HG03520 (cell line): ENCODE data around the gene MERTK.
"Not testable (repeated sequence)": the region's sequence is repeated elsewhere in the genome, so short reads cannot be mapped to it uniquely, and the experiment has no call there.

Experiments
- ATAC-seq: cut with Tn5 transposase; IDR thresholded peaks from one replicate; pipeline ENCODE4 v1.9.1; 2021; ENCODE audit warnings: mild to moderate bottlenecking, moderate library complexity; ENCODE audit not compliant: unreplicated experiment

MERTK gene

GRCh38 chr2:111945444-111946293, 47.3 kb downstream of the MERTK start:
- no peak for ATAC-seq

DNA sequence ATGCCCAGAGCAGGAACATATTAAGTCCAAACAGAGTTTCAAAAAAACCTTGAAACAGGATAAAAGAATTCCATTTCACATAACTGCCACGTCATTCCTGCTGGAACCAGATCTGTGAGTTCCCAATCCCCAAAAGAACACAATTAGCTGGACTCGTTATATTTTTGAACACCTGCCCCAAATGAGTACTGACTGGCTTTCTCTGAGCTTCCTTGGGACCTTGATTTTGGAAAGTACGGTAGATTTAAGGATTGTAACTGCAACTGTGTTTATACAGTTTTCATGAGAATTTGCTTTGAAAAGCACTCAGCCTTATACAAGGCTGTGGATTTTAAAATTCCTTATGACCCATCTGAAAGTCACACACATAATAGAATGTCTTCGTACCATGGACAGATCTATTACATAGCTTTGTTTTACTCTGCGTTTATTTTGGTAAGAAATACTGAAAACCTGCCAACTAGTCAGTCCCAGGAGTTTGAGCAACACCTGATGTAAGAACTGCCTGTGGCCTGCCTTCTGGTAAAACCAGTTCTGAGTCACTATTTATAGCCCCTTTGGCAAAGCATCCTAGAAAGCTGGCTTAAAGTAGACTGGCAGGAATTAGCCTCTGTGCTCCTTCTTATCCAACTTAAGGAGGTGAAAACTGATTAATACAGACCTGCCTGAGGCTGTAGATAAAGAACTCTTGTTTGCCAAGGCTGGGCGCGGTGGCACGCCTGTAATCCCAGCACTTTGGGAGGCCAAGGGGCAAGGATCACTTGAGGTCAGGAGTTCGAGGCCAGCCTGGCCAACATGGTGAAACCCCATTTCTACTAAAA, 48.1 kb downstream of the MERTK start:
- ATAC-seq, result no peak

DNA sequence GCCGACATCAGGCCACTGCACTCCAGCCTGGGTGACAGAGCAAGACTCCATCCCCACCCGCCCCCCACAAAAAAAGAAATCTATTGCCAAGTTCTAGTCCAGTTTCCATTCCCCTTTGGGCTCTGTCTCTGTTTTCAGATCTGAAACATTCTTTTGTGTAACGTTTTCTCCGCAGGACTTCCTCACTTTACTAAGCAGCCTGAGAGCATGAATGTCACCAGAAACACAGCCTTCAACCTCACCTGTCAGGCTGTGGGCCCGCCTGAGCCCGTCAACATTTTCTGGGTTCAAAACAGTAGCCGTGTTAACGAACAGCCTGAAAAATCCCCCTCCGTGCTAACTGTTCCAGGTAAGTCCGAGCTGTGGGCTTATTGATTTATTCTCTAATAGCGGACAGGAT, 48.8 kb downstream of the MERTK start:
- ATAC-seq, result no peak

DNA sequence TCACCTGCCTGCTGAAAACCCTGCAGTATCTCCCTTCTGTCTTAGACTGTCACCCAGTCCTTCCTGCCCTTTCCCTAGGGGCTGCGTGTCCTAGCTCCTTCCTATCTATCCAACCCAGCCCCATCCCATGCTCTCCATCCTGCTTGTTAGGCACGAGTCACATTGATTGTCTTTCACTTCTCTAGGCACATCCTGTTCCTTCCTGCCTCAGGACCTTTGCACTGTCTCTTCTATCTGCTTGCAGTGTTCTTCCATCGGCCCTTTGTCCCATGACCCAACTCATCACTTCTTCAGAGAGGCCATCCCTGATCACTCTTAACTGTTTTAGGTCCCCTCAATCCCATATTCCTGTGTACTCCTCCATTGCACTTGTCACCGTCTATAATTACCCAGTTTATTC, 50.4 kb downstream of the MERTK start:
- ATAC-seq, result no peak

GRCh38 chr2:111950236-111950635, 51.8 kb downstream of the MERTK start:
- ATAC-seq, result no peak

DNA sequence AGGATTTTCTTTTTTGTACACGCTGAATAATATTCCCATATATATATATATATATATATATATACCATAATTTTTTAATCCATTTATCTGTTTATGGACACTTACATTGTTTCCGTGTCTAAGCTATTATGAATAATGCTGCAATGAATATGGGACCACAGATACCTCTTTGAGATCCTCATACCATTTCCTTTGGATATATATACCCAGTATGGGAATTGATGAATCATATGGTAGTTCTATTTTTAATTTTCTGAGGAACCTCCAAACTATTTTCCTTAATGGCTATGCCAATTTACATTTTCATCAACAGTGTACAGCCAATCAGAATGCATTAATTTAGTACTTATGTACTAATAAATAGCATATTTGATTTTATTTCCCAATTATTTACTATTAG, 53.1 kb downstream of the MERTK start:
- no peak for ATAC-seq

DNA sequence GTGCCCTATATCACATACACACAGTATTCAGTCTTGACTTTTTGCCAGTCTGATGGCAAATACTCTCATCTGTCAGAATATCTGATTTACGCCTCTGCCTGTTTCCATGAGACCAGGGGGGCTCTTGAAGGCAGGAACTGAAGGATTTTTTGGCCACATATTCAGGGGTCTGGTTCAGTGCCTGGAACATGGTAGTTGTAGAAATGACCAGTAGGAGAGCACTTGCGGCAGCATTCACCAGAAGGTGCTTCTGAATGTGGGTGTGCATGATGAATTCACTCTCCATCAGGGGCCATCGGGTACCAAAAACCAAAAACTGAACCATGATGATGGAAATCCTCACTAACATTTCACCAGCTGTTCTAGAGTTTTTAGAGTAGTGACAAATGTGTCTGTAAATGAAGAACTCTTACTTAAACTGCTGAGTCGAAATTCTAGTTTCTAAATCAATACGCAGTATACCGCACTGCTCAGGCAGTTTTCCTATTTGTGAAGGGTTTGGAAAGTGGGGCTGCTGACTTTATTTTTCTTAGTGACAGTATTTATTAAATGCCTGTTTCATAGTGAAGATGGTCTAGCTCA, 54.6 kb downstream of the MERTK start:
- ATAC-seq, result no peak

GRCh38 chr2:111954602-111955332, 56.4 kb downstream of the MERTK start:
- ATAC-seq, result no peak

DNA sequence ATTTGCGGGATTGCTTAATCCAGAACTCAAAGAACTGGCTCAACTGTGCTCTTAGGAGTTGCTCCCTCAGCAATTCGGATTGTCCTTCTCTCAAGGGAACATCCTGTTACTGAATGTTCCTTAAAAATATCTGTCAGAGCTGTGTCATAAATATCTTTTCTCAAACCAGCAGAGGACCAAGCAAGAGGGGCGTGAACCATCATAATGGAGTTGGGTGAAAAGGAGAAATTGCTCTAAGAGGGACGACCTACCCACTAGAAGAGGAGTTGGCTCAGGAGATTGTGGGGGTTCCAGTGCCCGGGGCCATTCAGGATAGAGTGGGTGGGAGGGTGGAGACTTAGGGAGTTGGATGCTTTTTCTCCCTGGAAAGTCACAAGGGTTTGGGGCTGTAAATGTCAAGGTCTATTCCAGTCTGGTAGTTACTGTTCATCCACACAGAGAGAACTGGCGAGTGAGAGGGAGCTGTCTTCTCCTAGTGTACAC, 59.5 kb downstream of the MERTK start:
- ATAC-seq, result no peak

- no peak for ATAC-seq
Measured at GRCh38 chr2:111958901-111959300, 60.5 kb downstream of the MERTK start.

GRCh38 chr2:111961663-111962062, 63.3 kb downstream of the MERTK start:
- ATAC-seq, result no peak

DNA sequence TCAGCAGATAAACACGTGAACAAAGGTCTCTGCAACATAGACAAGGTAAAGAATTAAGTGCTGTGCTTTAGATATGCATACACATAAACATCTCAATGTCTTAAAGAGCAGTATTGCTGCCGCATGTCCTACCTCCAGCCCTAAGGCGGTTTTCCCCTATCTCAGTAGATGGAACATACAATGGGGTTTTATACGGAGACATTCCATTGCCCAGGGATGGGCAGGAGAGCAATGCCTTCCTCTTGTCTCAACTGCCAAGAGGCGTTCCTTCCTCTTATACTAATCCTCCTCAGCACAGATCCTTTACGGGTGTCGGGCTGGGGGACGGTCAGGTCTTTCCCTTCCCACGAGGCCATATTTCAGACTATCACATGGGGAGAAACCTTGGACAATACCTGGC, 64.7 kb downstream of the MERTK start:
- not testable (repeated sequence) for ATAC-seq

DNA sequence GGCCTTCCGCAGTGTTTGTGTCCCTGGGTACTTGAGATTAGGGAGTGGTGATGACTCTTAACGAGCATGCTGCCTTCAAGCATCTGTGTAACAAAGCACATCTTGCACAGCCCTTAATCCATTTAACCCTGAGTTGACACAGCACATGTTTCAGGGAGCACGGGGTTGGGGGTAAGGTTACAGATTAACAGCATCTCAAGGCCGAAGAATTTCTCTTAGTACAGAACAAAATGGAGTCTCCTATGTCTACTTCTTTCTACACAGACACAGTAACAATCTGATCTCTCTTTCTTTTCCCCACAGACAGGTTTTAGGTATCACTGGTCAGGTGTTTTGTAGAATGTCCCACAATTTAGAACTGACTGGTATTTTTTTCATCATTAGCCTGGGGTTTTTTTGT, 65.1 kb downstream of the MERTK start:
- ATAC-seq, result not testable (repeated sequence)

DNA sequence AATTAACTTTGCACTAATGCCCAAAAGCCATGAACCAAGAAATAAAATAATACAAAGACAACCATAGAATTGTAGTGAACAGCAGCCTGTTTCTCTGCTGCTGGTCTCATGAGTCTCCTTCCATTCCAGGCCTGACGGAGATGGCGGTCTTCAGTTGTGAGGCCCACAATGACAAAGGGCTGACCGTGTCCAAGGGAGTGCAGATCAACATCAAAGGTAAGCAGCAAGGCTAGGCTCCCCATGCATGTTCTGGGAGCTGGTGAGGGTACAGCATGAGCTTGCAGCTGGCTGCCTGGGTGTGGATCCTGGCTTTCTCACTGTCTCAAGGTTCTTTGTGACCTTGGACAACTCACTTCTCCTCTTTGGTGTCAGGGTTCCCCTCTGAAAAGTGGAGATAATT, 66.7 kb downstream of the MERTK start:
- no peak for ATAC-seq

GRCh38 chr2:111966241-111966640, 67.8 kb downstream of the MERTK start:
- no peak for ATAC-seq

DNA sequence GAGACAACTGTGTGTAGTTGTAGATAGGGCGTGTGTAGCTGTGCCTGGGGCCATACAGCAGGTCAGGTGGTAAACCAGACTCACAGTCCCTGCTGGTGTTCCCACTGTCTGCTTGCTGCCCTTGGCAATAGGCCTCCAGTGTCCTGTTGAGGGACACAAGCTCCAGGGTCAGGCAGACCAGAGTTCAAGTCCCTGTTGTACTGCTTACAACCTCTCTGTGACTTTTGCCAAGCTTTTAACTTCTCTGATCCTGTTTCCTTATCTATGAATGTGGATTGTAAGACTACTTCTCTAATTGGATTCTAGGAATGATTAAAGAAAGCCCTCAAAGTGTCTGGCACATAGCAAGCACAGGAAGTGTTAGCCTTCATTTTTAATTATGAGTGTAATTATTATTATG, 68.6 kb downstream of the MERTK start:
- no peak for ATAC-seq

DNA sequence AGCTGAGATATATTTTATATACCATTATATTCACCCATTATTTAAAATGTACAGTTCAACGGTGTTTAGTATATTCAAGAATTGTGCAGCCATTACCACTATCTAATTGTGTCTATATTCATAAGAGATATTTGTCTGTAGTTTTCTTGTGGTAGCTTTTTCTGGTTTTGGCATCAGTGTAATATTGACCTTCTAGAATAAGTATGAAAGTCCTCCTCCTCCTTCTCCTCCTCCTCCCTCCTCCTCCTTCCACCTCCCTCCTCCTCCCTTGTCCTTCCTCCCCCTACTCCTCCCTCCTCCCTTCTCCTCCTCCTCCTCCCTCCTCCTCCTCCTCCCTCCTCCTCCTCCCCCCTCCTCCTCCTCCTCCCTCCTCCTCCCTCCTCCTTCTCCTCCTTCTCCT, 72.0 kb downstream of the MERTK start:
- no peak for ATAC-seq

DNA sequence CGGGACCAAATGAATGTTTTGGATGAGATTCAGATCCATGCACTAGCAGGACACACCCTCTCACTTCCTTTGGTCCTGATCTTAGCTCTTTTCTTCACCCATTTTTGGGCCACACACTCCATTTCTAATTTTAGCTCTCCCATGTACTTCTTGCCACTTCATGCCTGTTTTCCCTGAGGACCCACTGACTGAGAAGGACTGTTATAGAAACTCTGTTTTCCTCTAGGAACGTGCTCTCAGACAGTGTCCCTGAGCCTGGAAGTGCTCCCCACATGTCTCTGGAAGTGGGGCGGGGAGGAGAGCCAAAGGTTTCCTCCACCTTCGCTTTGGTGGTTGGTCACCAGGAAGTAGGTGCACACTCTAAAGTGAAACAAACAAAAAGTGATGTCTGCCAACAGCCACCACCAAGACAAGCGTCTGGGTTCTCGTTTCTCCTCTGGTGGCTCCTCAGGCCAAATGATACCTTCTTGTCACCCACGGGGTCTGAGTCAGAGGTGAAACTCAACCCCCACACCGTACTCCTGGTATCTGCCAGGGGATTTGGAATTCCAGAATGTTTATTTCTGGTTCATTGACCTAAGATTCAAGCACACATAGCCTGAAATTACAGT, 74.7 kb downstream of the MERTK start:
- ATAC-seq, result no peak

DNA sequence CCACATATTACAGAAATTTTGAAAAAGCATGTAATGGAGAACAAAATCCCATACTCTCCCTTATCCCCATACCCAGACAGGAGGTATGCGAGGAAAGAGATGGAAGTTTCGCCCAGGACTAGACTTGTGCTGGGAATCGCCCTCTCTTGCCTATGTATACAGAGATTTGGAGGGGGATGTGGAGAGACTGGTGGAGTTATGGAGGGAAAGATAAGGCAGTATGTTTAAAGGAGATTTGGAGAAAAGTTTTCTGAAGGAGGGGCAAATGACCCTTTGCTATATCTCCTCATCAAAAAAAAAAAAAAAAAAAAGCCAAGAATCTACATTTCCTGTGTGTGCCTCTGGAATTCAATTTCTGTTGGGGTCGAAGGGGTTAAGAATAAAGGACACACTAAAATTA, 75.3 kb downstream of the MERTK start:
- no peak for ATAC-seq

- no peak for ATAC-seq
Measured at GRCh38 chr2:111975053-111975552, 76.7 kb downstream of the MERTK start.
